ENCODE data around the gene MEF2B. TPM values are rescaled to one million over a fixed set of nuclear protein-coding genes. Genes with fewer than 3 reads are reported as not detected.
"Not testable (repeated sequence)": the region's sequence is repeated elsewhere in the genome, so short reads cannot be mapped to it uniquely, and the experiment has no call there.

The MEF2B gene
- total RNA-seq, 1 donor from 2014 or later = 0.72 TPM

GRCh38 chr19:19193926-19194325 is 23.9 kb upstream of the MEF2B start:
- DNase-seq (ENCODE audit: low spot score) = no peak

- DNase-seq (ENCODE audit: low spot score) = no peak
Measured at GRCh38 chr19:19192910-19193423, 22.9 kb upstream of the MEF2B start.

GRCh38 chr19:19192078-19192882 is 22.2 kb upstream of the MEF2B start, which contains the start of the genes BORCS8 and RFXANK:
TSS of gene BORCS8 (minus strand) at chr19:19192152. CDS start at chr19:19192117, 35 bp downstream.
TSS of gene RFXANK (plus strand) at chr19:19192258. CDS start at chr19:19193947, 1,689 bp downstream.
- peak; percentile 100 for DNase-seq (ENCODE audit: low spot score)

- no peak for DNase-seq (ENCODE audit: low spot score)
Measured at GRCh38 chr19:19191768-19192077, 21.7 kb upstream of the MEF2B start.

- DNase-seq (ENCODE audit: low spot score) = no peak
Measured at GRCh38 chr19:19186742-19187141, 16.7 kb upstream of the MEF2B start.

GRCh38 chr19:19185853-19186740 is 16.0 kb upstream of the MEF2B start:
- no peak for DNase-seq (ENCODE audit: low spot score)

- DNase-seq (ENCODE audit: low spot score) = no peak
Measured at GRCh38 chr19:19181488-19181998, 11.5 kb upstream of the MEF2B start.

- no peak for DNase-seq (ENCODE audit: low spot score)
Measured at GRCh38 chr19:19179548-19180441, 9.7 kb upstream of the MEF2B start.

GRCh38 chr19:19176950-19177349 is 6.9 kb upstream of the MEF2B start:
- DNase-seq (ENCODE audit: low spot score) = no peak

- not testable (repeated sequence) for DNase-seq (ENCODE audit: low spot score)
Measured at GRCh38 chr19:19173243-19173642, 3.2 kb upstream of the MEF2B start.

- peak; percentile 60 for DNase-seq (ENCODE audit: low spot score)
Measured at GRCh38 chr19:19171821-19172532, 1.9 kb upstream of the MEF2B start.

- DNase-seq (ENCODE audit: low spot score) = peak; percentile 73
Measured at GRCh38 chr19:19170873-19171672, 1.0 kb upstream of the MEF2B start.

- no peak for DNase-seq (ENCODE audit: low spot score)
Measured at GRCh38 chr19:19169236-19170052, 619 bp downstream of the MEF2B start.

GRCh38 chr19:19167612-19168011 is 2.5 kb downstream of the MEF2B start:
- DNase-seq (ENCODE audit: low spot score) = no peak

- no peak for DNase-seq (ENCODE audit: low spot score)
Measured at GRCh38 chr19:19165396-19165795, 4.7 kb downstream of the MEF2B start.

- DNase-seq (ENCODE audit: low spot score) = no peak
Measured at GRCh38 chr19:19162495-19162894, 7.6 kb downstream of the MEF2B start.

GRCh38 chr19:19160461-19161035 is 9.5 kb downstream of the MEF2B start:
- DNase-seq (ENCODE audit: low spot score) = no peak

- DNase-seq (ENCODE audit: low spot score) = no peak
Measured at GRCh38 chr19:19159534-19159933, 10.5 kb downstream of the MEF2B start.

Measured in umbilical cord (tissue), 2 donors.